CMK (cell line): ENCODE data around the gene EPB41.
A peak's percentile ranks its signal among the peaks of the same experiment; 100 is the strongest.
"Not testable (repeated sequence)": the region's sequence is repeated elsewhere in the genome, so short reads cannot be mapped to it uniquely, and the experiment has no call there.

Experiments
- DNase-seq: peaks from one replicate; pipeline ENCODE4 v3.0.0-alpha.2; 2010; ENCODE audit warnings: low read depth

Gene EPB41

DNA sequence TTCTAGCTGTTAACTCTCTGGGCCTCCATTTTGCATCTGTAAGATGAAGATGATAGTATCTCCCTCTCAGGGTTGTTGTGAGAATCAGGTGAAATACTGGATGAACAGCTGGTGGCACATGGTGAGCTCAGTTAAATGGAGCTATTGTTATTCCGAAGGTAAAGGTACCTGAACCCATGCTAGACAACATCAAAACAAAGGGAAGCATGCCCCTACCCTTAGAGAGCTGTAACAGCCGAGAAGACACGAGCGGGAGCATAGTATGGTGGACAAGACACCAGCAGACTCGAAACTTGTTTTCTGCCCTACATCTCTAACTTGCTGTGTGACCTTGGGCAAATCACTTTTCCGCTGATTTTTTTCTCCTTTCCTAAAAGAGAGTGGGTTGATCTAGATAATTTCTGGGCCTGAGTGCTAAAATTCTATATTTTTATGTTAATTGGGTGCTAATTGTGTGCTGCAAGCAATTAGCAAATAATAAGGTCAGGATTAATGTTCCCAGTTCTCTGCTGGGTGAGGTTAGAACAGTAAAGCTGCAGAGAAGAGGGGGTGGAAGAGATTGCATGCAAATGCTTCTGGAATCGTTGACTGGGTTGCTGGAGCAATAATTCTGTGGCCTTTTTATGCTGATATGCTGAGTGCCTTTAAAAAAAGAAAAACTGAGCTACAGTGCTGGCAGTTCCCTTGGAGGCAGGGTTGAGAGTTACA, 198.5 kb downstream of the EPB41 start:
- DNase-seq = no peak

DNA sequence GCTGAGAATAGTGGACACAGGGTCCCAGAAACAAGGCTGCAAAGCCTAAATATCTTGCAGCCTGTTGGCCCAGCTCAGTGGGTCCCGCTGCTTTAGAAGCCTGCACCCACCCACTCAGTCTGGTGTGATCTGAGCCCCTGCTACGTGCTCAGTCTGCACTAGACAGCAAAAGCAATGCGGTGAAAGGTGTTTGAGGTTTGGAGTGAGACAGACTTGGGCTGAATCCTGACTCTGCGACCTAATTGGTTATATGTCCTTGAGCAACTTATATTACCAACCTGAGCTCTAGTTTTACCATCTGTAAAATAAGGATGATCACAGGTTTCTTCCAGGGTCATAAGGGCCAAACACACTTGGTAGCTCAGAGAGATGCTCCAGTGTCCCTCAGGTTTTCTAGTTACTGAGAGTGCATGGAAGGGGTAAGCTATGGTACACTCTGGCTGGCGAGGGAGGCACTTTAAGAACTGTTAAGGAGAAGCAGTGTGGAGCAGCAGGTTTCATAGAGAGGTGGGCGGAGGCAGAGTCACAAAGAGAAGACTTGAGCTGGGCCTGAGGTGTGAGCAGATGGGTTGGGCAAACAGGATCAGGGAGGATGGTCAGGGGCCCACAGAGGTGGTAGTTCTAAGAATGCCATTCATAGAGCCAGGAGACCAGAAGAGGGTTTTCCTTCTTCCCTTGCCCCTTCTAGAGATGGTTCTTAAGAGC, 199.2 kb downstream of the EPB41 start:
- DNase-seq = no peak

DNA sequence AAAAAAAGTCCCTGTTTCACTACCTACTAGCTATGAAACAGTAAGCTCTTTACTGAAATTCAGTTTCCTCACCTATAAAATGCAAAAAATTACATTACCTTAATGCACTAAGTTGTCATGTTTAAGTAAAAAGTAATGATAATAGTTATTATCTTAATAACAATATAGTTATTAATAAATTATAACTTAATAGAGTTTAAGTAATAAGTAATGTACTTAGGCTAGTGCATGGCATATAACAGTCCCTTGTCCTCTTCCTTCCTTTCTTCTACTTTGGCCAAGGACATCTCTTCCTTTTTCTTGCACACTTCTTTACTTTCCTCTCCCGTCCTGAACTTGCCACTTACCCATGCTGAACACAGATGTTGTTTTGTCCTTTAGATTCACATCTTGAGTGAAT, 200.3 kb downstream of the EPB41 start:
- DNase-seq = no peak

DNA sequence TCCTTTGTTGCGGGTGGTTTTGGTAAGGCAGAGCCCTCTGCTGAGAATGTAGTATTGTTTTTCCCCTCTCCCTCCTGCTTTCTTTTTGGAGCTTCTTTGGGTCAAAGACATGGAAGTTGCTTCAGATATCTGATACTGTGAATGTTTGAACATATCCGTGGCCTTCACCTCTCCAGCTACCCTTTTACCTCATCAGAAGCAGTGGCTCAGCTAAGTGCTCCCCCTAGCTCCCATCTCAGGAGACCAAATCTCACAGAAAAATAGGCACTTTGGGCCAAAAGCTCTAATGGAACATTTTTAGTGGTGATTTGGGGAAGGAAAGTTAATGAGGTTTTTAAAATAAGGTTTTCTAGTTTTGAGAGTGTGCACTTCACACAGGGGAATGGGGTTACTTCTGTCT, 203.0 kb downstream of the EPB41 start:
- no peak for DNase-seq

DNA sequence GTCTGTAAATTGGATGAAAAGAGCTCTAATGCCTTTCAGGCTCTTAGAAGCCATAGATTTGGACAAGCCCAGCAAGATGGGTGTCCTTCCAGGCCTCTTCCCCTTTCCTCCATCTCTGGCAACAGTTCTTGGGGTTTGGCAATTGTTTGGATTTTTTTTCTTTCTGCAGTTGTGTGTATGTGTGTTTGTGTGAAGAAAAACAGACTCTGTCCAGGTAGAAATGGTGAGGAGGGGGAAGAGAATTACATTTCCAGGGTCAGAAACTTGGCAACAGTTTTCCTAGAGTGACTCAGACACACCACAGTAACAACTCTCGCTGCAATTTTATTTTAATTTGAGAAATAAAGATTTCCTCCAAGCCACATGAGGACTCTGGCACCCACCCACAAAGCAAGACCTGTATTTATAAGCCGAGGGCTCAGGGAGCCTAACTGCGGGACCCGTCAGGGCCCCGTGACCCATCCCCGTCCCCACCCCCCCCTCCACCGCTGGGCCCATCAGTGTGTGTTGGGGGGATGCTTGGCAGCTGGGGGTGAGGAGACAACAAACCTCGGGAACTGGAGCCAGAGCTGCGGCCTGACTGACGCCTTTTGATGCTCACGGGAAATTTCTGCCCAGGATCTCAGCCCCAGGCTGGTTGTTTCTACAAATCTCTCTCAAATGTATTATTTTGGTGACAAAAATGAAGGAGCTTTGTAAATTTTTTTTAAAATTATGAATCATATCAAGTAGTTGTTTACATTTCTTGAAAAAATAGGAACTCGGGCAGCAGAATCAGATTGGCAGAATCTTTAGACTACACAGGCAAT, 205.0 kb downstream of the EPB41 start:
- DNase-seq = no peak

DNA sequence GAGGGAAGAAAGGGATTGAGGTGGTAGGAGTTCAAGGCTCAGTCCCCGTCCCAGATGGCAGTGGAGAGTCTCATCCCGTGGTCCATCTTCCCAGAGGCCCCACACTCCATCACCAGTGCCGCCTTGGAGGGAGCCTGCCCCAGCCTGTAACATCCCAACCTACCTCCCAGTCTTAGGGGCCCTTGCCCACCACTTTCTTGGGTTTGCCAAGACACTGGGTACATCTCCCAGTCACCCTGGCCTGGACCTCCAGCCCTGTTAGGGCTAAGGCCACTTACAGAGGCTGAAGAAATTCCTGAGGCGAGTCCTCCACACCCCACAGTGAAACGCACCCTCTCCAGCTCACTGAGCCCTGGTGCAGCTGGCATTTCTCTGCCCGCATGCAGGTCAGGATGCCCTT, 206.0 kb downstream of the EPB41 start:
- DNase-seq = no peak

DNA sequence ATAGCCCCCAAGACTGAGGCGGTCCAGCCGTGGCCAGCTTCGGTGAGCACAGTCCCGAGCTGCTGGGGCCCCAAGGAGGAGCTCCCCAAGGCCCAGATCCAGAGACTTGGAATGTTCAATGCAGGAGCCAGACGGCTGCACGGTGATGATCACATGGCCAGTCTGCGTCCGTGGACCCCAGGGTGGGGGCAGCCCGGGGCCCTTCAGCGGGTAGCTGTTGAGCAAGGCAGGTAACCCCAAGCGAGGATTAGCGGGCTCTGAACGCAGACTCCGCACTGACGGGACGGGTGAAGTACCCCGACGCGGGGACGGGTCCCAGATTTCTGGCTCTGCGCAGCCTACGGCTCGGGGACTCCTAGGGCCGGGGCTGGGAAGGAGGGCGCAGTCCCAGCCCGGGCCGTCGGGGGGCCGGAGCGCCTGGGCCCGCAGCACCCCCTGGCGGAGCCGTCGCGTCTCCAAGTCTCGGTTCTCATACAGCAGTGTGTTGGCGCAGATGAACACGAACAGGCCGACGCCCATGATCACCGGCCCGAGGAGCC, 206.6 kb downstream of the EPB41 start:
- no peak for DNase-seq

DNA sequence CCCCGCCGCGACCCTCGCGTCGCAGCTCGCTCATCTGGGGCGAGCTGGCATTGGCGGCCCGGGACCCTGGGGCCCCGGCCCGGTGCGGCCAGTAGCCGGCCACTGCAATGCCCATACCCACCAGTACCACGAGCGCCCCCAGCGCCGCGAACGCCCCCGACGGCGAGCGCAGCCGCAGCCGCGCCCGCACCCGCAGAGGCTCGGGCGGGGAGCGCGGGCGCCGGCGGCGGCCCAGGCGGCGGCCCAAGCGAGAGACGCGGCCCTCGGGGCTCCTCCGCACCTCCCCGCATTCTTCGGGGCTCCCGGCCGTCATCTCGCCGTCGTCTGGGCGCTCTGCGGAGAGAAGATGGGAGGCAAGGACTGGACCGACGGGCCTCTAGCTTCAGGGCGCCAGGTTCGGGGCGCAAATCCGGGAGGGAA, 207.2 kb downstream of the EPB41 start:
- no peak for DNase-seq

DNA sequence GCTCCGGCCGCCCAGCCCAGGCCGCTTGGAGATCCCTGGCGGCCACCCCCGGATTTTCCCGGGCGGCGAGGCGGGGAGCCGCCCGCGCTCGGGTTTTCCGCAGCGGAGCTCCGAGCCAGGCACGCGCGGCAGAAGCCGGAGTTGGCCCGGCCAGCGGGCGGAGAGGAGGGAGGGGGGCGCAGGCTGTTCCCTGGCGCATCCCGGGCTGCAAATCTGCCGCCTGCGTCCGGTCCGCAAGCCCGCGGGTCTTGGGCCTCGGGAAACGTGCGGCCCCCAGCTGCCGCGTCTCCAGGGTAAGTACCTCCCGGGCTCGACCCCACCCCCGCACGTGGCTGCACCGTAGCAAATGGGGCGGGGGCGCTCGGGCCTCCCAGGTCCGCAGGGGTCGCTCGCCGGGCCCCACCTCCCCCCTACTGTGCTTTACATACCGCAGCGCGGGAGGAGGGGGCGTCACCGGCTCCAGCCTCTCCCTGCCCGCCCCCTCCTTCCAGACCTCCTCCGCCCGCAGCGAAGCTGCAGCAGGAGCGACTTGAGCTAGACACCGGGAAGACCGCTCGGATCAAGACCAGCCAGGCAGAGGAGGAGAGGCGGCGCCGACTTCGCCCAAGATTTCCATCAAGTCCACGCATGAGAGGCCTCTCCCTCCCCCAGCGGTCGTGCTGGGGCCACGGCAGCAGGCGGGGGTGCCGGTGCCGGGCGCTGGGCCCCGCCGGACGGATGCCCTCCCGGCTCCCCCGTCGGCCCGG, 207.7 kb downstream of the EPB41 start:
- DNase-seq = no peak

DNA sequence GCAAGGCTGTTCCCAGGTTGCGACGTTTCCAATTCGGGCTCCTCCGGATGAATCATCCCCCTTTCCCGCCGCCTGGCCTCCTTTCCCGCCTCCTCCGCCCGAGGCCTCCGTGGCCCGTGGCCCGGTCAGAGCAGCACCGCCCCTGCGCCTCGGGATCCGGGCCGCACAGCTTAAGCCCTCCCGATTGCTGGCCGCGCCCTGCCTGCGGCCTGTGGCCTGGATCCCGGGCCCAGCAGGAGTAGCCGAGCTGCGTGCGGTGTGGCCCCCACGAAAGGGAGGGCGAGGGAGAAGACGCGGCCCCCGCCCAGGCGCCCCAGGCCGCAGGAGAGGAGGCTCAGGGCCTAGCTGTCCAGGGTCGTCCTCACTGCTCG, 208.3 kb downstream of the EPB41 start:
- DNase-seq = no peak

DNA sequence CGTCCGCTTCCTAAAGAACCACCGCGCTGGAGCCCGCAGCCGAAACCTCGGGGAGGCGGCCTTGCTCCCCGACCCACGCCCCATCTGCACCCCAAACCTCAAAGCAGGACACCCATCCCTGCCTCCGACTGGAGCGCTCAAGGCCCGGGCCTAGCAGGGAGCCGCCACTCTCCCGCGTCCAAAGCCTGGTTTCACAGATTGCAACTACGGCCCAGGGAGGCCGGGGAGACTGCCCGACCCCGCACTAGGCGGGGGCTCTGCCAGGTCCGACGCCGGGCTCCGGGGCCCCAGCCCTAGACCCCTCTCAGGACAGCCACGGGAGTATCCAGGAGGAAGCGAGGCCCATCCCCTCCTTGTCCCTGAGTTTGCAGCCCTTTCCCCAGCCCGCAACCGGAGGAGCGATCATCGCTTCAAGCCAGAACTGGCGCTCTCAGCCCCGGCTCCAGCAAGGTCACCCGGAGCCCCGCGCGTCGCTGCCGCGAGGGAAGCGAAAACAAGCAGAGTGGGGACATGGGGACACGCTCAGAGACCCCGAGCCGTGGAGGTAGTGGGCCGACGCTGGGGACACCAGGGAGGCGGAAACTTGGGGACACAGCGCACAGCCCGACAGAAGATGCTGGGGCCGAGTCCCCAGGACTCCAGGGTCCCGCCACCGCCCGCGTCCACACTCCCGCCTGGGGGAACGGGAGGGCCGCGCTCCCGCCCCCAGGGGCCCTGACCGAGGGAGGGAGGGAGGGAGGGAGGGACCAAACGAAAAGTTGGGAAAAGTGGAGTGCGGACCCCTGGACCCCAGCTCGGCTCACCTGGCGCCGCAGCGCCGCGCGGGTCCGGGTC, 208.9 kb downstream of the EPB41 start:
- DNase-seq = no peak

DNA sequence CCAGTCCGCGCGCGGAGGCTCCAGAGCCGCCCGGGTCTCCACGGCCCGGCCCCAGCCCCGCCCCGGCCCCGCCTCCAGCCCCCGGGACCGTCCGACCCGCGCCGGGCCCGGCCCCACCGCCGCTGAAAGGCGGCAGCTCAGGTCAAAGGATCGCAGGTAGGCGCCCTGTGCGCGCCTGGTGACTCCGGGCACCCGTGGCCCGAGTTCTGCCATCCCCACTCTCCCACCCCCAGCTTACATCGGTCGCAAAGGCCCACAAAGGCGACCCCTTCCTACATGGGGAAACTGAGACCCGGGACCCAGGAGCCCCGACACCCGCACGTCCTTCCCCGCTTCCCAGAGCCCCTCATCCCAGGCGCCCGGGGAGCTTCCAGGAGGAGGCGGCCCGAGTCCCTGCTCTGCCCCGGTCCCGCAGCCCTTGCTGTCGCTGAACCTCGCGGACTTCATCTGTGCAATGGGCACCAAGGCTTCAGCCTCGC, 209.6 kb downstream of the EPB41 start, which contains the start of gene TMEM200B:
Gene TMEM200B, minus strand, starts transcription at position 17 of the 479 bp plus-strand sequence. CDS start 2,075 bp downstream, outside the sequence.
- no peak for DNase-seq

DNA sequence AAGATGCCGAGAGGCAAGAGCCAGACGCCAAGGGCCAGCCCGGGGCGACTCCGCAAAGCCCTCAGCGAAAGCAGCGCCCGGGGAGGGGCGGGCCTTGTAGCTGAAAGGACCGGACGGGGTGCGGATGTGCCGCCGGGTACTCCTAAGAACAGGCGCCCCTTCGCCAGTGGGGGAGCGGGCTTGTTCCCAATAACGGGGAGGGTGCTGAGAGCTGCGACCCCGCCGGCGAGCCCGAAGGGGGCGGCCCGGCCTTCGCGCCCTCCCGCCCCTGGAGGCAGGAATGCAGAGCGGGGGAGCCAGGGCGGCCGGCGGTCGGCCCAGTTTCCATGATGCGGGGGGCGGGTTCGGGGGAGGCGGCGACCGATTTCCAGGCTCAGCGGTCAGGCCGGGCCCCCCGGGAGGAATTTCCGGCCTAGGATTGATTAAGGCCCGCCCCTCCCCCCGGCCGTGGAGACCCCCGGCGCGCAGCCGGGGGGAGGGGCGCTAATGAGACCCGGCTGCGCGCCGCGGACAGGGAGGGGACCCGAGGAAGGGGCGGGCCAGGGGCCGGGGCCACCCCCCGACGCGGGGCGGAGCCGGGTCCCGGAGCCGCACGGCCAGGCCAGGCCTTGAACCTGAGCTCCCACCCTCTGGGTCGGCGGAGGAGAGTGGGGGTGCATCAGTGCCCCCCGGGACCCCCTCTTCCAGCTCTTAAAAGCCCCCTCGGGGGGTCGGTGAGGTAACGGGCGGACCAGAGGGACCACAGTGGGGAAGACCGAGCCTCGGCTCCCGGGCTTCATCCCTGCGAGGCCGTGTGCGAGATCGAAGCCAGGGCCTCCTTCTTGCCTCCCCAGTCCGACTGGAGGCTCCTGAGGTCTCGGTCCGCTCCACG, 210.2 kb downstream of the EPB41 start:
- DNase-seq = peak; percentile 37

DNA sequence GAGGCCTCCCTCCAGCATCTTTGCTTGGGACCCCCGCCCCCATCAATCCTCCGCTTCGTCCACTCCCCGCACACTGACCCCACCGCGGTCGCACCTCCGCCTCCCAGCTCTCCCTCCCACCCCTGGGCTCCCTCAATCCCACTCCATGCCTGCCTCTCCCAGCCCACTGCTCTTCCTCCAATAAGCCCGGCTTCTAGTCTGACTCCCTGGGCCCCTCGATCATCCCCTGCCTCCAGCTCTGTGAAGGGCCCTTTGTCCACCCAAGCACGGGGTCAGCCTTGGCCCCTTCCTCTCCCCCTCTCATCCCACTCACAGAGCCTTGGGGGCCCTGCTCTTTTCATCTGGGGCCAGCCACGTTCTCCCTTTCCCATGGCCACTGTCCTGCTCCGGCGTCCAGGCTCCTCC, 210.9 kb downstream of the EPB41 start:
- DNase-seq = no peak

DNA sequence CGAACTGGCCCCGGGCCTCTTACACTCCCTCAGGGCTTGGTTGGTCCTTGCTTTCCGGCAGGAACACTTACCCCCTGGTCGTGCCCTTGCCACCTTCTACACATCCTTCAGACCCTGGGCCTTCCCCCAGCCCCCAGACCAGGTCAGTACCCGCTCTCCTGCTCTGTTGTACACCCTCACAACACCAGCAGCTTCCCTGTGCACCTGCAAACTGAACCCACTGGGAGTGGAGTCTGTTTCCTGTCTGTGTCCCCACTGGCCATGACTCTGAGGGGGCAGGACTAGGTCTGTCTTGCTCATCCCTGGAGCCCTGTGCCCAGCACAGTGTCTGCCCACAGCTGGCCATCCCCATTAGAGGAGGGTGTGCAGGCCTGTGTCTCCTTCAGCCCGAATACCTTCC, 211.4 kb downstream of the EPB41 start:
- DNase-seq = no peak

DNA sequence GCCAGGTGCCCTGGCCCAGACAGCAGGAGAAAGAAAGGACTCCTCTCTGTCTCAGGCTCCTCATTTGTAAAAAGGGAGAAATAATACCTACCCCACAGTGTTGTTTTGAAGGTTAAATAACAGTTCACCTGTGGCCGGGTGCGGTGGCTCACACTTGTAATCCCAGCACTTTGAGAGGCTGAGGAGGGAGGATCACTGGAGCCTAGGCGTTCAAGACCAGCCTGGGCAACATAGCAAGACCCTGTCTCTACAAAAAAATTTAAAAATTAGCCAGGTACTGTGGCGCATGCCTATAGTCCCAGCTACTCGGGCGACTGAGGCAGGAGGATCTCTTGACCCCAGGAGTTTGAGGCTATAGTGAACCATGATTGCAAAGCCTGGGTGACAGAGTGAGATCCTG, 211.8 kb downstream of the EPB41 start:
- DNase-seq = no peak

DNA sequence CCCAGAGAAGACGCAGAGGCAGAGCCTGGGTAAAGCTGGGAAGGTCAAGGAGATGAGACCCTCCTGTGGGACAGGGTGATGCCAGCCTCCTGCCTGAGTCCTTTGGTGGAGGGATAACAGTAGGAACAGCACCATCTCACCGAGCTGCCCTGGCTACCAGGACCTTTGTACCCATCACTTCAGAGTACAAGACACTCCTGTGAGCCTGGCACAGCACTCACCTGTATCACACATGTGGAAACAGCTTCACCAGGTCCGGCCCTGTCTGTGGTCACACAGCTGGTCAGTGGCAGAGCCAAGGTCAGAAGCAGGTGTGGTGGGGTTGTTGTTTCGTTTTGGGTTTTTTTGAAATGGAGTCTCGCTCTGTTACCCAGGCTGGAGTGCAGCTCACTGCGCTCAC, 214.4 kb downstream of the EPB41 start:
- no peak for DNase-seq

DNA sequence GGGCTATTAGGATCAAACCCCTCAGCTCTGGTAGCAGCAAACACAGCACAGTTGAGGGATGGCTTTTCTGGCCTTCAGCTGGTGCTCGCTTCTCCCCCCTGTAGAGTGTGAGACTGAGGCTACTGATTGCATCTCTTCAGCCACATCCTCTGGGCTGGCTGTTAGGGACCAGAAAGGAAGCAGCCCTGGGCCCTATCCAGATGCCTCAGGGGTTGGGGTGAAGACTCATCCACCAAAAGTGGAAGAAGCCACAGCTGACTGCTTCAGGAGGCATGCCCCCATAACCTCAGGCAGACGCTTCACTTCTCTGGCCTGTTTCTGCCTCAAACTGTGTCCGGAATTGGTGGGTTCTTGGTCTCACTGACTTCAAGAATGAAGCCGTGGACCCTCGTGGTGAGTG, 215.5 kb downstream of the EPB41 start:
- peak; percentile 45 for DNase-seq

DNA sequence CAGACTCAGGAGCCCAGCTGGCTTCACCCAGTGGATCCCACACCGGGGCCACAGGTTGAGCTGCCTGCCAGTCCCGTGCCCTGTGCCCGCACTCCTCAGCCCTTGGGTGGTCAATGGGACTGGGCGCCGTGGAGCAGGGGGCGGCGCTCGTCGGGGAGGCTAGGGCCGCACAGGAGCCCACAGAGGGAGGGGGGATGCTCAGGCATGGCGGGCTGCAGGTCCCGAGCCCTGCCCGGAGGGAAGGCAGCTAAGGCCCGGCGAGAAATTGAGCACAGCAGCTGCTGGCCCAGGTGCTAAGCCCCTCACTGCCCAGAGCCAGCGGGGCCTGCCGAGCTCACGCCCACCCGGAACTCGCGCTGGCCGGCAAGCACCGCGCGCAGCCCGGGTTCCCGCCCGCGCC, 216.7 kb downstream of the EPB41 start:
- DNase-seq = not testable (repeated sequence)
